Inflammatory macrophage treated with lipopolysaccharide for 1 hour (primary cell): ENCODE measurements around the gene EIF5AL1.

ENCODE experiments used
- DNase-seq, 2 donors: peaks; one replicate each; pipeline ENCODE4 v3.0.0-alpha.2; 2020 to 2022

Gene EIF5AL1

GRCh38 chr10:79561257-79561656 lies 48.9 kb downstream of the EIF5AL1 start:
- DNase-seq, result no peak

GRCh38 chr10:79562135-79562756 lies 49.9 kb downstream of the EIF5AL1 start:
- peak; percentile 11 to 51 for DNase-seq

GRCh38 chr10:79563426-79563825 lies 51.1 kb downstream of the EIF5AL1 start:
- peak in 1 of 2 donors; percentile 3 for DNase-seq
